ENCODE data around the gene KCNT1. TPM values are rescaled to one million over a fixed set of nuclear protein-coding genes. Genes with fewer than 3 reads are reported as not detected.

KCNT1 gene
- polyA plus RNA-seq, 1 donor (not counting 4 experiments of a cell fraction or from before 2014, with no cell fraction given): not detected

- no peak overlapping the region for H3K4me2 ChIP-seq (ENCODE audit: control insufficient read depth, extremely low read depth, insufficient read depth, low read depth, low read length)
- no peak for FAIRE-seq
- no peak overlapping the region for H3K4me3 ChIP-seq (ENCODE audit: control insufficient read depth in 2 of 3, extremely low read depth in 1 of 3, insufficient read depth in 2 of 3, low read depth in 1 of 3, low read length in 3 of 3)
- H3K36me3 ChIP-seq (ENCODE audit: control insufficient read depth in 2 of 2, extremely low read depth in 1 of 2, insufficient read depth in 2 of 2, low read length in 2 of 2): peaks cover 0 to 3% of the 10 kb centered on the region in 2 experiments
- no peak for DNase-seq (ENCODE audit: low read depth, low spot score)
- H3K27me3 ChIP-seq (ENCODE audit: control insufficient read depth, extremely low read depth, insufficient read depth, low read length): no peaks in the 10 kb centered on the region
- H3K9me1 ChIP-seq (ENCODE audit: control insufficient read depth, extremely low read depth, insufficient read depth, low read length): no peaks in the 10 kb centered on the region
- H2AFZ ChIP-seq (ENCODE audit: control insufficient read depth, low read length): no peak overlapping the region
- H3K27ac ChIP-seq (ENCODE audit: control insufficient read depth, insufficient read depth, low read length): no peak overlapping the region
- H4K20me1 ChIP-seq (ENCODE audit: control insufficient read depth, extremely low read depth, insufficient read depth, low read length): no peaks in the 10 kb centered on the region
- peaks cover 28% of the 10 kb centered on the region for H3K79me2 ChIP-seq (ENCODE audit: control insufficient read depth, insufficient read depth, low read length)
- no peaks in the 10 kb centered on the region for H3K4me1 ChIP-seq (ENCODE audit: control insufficient read depth, extremely low read depth, insufficient read depth, low read length)
- dilution Hi-C loops (cut with MboI; ENCODE audit: extremely low pct_ligation_motif_present, low sequenced_read_pairs): no loop called here
- H3K9me3 ChIP-seq (ENCODE audit: control insufficient read depth, low read depth, low read length): no peaks in the 10 kb centered on the region
- no peak for TF ChIP-seq CTCF (optimal IDR thresholded peaks at IDR 0.05 in 1 of 3, IDR thresholded peaks at IDR 0.05 in 1 of 3, conservative IDR thresholded peaks at IDR 0.05 in 1 of 3; ENCODE audit: extremely low read depth in 1 of 3, insufficient read depth in 2 of 3, low read length in 3 of 3)
- TF ChIP-seq EZH2 (IDR thresholded peaks at IDR 0.05; ENCODE audit: low read length): no peak
- no peak overlapping the region for H3K9ac ChIP-seq (ENCODE audit: control insufficient read depth, extremely low read depth, insufficient read depth, low read length)
These were observed 137.5 kb downstream of the KCNT1 start for GRCh38 chr9:135839516-135839915.

DNA sequence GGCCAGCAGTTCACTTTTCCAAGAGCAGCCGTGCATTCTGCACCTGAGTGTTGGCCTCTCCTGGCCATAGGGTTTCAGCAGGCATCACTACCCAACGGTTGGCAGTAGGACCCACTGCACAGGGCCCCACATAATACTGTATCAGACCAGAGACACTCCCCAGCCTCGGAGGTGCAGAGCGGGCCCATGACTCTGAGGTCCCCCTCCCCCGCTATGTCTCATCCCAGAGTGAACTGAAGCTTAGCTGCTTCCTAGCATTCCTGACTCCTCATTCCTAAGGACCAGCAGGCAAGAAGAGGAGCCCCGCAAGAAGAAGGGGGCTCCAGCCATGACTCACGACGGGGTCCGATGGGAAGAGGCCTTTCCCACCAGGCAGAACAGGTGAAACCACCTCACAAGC is 138.1 kb downstream of the KCNT1 start:
- H3K4me2 ChIP-seq (ENCODE audit: control insufficient read depth, extremely low read depth, insufficient read depth, low read depth, low read length): no peak overlapping the region
- FAIRE-seq: no peak
- H3K9me1 ChIP-seq (ENCODE audit: control insufficient read depth, extremely low read depth, insufficient read depth, low read length): no peaks in the 10 kb centered on the region
- no peaks in the 10 kb centered on the region for H3K4me1 ChIP-seq (ENCODE audit: control insufficient read depth, extremely low read depth, insufficient read depth, low read length)
- H2AFZ ChIP-seq (ENCODE audit: control insufficient read depth, low read length): no peak overlapping the region
- H3K27ac ChIP-seq (ENCODE audit: control insufficient read depth, insufficient read depth, low read length): no peak overlapping the region
- TF ChIP-seq EZH2 (IDR thresholded peaks at IDR 0.05; ENCODE audit: low read length) (no peak), CTCF (optimal IDR thresholded peaks at IDR 0.05 in 1 of 3, IDR thresholded peaks at IDR 0.05 in 1 of 3, conservative IDR thresholded peaks at IDR 0.05 in 1 of 3; ENCODE audit: extremely low read depth in 1 of 3, insufficient read depth in 2 of 3, low read length in 3 of 3) (no peak)
- no peak for DNase-seq (ENCODE audit: low read depth, low spot score)
- no peak overlapping the region for H3K4me3 ChIP-seq (ENCODE audit: control insufficient read depth in 2 of 3, extremely low read depth in 1 of 3, insufficient read depth in 2 of 3, low read depth in 1 of 3, low read length in 3 of 3)
- peaks cover 0 to 3% of the 10 kb centered on the region in 2 experiments for H3K36me3 ChIP-seq (ENCODE audit: control insufficient read depth in 2 of 2, extremely low read depth in 1 of 2, insufficient read depth in 2 of 2, low read length in 2 of 2)
- no peak overlapping the region for H3K9ac ChIP-seq (ENCODE audit: control insufficient read depth, extremely low read depth, insufficient read depth, low read length)
- no peaks in the 10 kb centered on the region for H3K27me3 ChIP-seq (ENCODE audit: control insufficient read depth, extremely low read depth, insufficient read depth, low read length)
- H4K20me1 ChIP-seq (ENCODE audit: control insufficient read depth, extremely low read depth, insufficient read depth, low read length): no peaks in the 10 kb centered on the region
- peaks cover 28% of the 10 kb centered on the region for H3K79me2 ChIP-seq (ENCODE audit: control insufficient read depth, insufficient read depth, low read length)
- no peaks in the 10 kb centered on the region for H3K9me3 ChIP-seq (ENCODE audit: control insufficient read depth, low read depth, low read length)
- dilution Hi-C loops (cut with MboI; ENCODE audit: extremely low pct_ligation_motif_present, low sequenced_read_pairs): no loop called here

Data from keratinocyte (primary cell).